GM20000 (cell line): ENCODE measurements around the gene SULF2.

Experiments
- DNase-seq: peaks from one replicate; pipeline ENCODE4 v3.0.0; 2012; ENCODE audit warnings: low spot score
- TF ChIP-seq, protein P1 (sequence below): IDR thresholded peaks from 2 replicates; pipeline ENCODE4 v1.5.1; 2012; ENCODE audit warnings: mild to moderate bottlenecking, control low read depth; ENCODE audit errors: extremely low read depth, missing control alignments

The SULF2 gene

DNA sequence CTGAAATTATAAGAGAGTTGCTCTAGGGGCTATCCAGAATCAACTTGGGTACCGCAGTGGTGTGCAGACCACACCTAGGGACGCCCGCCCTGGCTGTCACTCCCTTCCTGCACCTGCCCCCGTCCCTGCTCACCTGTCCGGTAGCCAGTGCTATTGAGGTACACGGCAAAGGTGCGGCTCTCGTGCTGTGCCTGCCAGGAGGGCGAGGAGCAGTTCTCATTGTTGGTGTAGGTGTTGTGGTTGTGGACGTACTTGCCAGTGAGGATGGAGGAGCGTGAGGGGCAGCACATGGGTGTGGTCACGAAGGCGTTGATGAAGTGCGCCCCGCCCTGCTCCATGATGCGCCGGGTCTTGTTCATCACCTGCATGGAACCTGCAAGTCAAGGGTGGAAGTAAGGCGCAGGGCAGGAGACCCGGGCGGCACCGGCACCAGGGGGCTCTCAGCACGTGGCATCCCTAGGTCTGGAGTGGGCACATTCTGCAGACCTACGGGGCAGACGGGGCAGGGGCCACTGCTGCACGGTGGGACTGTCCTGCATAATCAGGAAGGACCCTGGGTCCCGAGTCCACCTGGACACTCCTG lies 48.6 kb downstream of the SULF2 start:
- TF ChIP-seq, protein P1, sequence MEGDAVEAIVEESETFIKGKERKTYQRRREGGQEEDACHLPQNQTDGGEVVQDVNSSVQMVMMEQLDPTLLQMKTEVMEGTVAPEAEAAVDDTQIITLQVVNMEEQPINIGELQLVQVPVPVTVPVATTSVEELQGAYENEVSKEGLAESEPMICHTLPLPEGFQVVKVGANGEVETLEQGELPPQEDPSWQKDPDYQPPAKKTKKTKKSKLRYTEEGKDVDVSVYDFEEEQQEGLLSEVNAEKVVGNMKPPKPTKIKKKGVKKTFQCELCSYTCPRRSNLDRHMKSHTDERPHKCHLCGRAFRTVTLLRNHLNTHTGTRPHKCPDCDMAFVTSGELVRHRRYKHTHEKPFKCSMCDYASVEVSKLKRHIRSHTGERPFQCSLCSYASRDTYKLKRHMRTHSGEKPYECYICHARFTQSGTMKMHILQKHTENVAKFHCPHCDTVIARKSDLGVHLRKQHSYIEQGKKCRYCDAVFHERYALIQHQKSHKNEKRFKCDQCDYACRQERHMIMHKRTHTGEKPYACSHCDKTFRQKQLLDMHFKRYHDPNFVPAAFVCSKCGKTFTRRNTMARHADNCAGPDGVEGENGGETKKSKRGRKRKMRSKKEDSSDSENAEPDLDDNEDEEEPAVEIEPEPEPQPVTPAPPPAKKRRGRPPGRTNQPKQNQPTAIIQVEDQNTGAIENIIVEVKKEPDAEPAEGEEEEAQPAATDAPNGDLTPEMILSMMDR, result no peak
- no peak for DNase-seq

DNA sequence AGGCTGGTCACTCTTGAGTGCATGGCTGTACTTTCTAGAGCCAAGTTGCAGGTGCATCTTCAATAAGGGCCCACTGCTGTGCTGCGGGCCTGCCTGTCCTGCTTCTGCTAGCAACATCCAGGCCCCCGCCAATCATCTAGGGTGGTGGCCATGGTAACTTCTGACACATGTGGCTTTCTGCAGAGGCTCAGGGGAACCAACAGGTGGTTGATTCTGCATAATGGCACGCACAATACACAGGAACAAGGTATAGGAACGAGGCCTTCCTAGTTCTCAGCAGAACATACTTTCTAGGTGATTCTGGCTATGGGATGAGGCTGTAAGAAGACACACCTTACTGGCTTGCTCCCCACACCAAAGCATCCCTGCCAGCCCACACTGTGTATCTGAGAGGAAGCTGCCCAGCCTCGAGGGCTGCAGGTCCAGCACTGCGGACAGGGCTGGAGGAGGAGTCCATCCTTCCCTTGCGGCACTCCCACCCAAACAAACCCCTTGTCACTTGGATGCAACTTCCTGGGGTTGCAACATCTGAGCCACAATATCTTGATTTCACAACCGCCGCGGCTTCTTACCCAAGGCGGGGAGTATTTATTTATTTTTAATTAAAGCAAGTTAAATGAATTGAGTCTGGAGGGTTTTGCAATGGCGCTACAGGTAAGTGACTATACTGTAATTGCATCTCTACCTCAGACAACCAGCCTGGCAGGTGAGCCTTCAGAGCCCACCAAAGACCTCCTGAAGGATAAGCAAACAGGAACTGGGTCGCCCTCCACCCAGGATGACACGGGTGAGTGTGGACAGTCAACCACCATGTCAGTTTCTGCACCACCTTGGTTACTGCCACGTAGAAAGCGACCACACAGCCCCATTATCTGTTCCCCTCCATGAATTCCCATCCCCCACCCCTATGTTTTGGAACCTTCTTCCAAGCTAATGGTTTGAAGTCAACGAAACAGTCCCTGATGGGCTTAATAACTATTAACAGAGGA lies 49.6 kb downstream of the SULF2 start:
- TF ChIP-seq, protein P1, result no peak

DNA sequence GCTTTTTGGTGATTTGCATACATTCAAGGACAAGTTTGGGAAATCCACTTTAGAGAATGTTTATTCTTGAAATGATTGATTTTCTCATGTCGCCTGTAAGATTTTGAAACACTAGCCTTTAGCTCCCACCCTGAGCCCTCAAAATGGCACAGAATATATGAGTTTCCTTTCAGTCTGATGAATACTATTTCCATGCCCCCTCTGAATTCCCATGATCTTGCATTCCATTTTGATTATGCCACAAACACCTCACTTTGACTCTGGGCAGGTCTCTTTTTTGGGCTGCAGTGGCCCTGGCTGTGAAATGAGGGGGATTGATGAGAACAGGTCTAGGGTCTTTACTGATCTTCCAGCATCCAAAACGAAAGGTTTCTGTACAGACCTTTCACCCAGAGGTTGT lies 50.4 kb downstream of the SULF2 start:
- DNase-seq, result no peak
- TF ChIP-seq, protein P1, result no peak

More for the DNA sequence above, 49.6 kb downstream of the SULF2 start:
- no peak for DNase-seq

DNA sequence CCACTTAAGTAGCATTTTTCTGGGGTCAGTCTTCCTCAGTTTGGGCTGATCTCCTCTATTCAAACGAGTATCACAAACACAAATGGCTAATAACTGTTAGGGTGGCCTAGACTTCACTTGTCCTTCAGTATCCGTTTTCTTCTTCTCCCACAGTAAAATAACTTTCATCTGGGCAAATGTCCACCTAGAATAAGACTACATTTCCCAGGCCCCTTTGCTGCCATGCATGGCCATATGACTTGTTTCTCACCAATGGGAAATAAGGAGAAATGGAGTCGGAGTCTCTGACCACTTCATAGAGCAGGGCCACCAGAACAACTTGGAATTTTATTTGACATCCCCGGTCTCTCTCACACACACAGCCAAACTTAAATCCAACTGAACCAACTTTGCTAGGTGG lies 51.4 kb downstream of the SULF2 start:
- no peak for DNase-seq

DNA sequence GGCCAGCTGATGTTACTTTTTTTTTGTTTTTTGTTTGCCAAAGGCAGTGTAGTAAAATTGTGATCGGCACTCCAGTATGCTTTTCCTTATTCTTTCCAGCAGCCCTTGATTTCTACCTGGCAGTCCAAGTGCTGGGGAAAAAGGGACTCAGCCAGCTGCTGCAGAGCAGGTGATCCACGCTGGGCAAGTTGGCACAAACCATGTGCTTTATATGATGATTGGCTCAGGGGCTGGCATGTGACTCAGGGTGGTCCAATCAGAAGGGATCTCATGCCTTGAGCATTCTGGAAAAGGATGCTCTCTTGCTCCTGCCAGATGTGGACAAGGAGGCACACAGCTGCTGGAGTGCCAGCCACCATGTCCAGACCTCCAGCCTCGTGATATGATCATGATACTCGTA lies 54.5 kb downstream of the SULF2 start:
- no peak for DNase-seq
- TF ChIP-seq, protein P1, result no peak

More for the DNA sequence above, 51.4 kb downstream of the SULF2 start:
- TF ChIP-seq, protein P1, result no peak

DNA sequence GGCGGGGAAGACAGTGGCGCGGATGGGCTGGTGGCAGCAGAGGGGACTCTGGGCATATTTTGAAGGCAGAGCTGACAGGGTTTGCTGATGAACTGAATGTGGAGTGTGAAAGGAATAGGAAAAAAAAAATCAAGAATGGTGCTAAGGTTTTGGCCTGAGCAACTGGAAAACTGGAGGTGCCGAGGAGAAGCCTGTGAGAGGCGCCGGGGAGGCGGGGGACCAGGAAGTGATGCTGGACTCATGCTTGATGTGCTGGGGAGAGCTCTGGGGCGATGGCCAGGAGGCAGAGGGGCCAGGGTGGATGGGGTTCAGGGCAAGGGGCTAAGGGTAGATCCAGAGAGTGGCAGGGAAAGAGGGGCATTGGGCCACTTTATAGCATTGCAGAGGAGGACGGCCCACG lies 55.8 kb downstream of the SULF2 start:
- TF ChIP-seq, protein P1, result no peak
- DNase-seq, result no peak

DNA sequence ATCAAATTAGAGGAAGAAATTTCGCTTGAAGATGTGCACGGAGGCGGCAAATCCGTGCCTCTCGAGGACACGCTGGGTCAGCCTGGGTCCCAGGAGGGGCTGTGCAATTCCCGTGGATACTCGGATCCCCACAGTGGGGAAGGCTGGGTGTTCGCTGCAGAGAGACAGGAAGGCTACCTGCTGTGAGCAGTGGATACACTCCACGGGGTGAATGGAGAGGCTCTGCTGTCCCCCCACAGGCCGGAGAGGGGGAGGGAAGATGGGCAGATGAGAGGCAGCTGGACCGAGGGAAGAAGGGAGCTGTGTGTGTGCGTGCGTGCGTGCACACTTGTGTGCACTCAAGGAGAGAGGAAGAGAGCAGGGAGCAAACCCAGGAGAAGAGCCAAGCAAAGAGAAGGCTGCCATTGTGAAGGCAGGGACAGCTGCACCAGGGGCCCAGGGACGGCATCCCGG lies 57.3 kb downstream of the SULF2 start:
- no peak for DNase-seq
- TF ChIP-seq, protein P1, result no peak
